PC-9 (cell line): ENCODE results near the gene PIP5K1B.

ENCODE experiments used
- CTCF ChIP-seq: fragments of 200-600 bp; sonication (generic); conservative IDR thresholded peaks from 2 replicates; pipeline ENCODE4 v1.6.1; 2017; ENCODE audit warnings: mixed run types, antibody characterized with exemption, mild to moderate bottlenecking, moderate library complexity
- EZH2 ChIP-seq: fragments of 200-600 bp; sonication (generic); IDR thresholded peaks from 2 replicates; pipeline ENCODE4 v1.8.0; 2017; ENCODE audit warnings: antibody characterized with exemption, low read depth

- TF ChIP-seq CTCF (no peak), EZH2 (no peak)
Observed at GRCh38 chr9:68974901-68975300, 269.9 kb downstream of the PIP5K1B start.
